Liver (tissue), 9 donors: ENCODE measurements around the gene HNRNPDL. TPM values are rescaled to one million over a fixed set of nuclear protein-coding genes. Genes with fewer than 3 reads are reported as not detected.

Experiments
- DNase-seq: peaks from one replicate; pipeline ENCODE4 v3.0.0-alpha.2; 2017; ENCODE audit warnings: low spot score
- H3K27ac ChIP-seq, 2 donors: one replicate each; pipeline ENCODE4 v1.7.0; 2013; ENCODE audit warnings: inconsistent platforms in 2 of 2, low read length in 2 of 2, control low read depth in 1 of 2, low read depth in 1 of 2, mild to moderate bottlenecking in 1 of 2
- H3K27me3 ChIP-seq, 4 donors: one replicate each; pipeline versions ENCODE4 v1.6.1 to v1.7.0; 2013; ENCODE audit warnings: low read length in 3 of 4, inconsistent platforms in 1 of 4, mild to moderate bottlenecking in 1 of 4, moderate library complexity in 1 of 4; ENCODE audit not compliant: control insufficient read depth in 4 of 4, insufficient read depth in 4 of 4
- H3K36me3 ChIP-seq, 4 donors: one replicate each; pipeline versions ENCODE4 v1.6.1 to v1.7.0; 2013; ENCODE audit warnings: low read length in 3 of 4, mild to moderate bottlenecking in 3 of 4, low read depth in 1 of 4, moderate library complexity in 1 of 4; ENCODE audit not compliant: control insufficient read depth in 4 of 4, insufficient read depth in 3 of 4
- H3K4me1 ChIP-seq, 4 donors: one replicate each; pipeline versions ENCODE4 v1.6.1 to v1.7.0; 2013; ENCODE audit warnings: low read length in 3 of 4, mild to moderate bottlenecking in 3 of 4, moderate library complexity in 1 of 4; ENCODE audit not compliant: control insufficient read depth in 4 of 4, insufficient read depth in 4 of 4
- H3K4me3 ChIP-seq, 3 donors: one replicate each; pipeline versions ENCODE4 v1.6.1 to v1.7.0; 2013; ENCODE audit warnings: low read length in 3 of 3, control low read depth in 1 of 3, low read depth in 1 of 3, mild to moderate bottlenecking in 1 of 3
- H3K9ac ChIP-seq, 2 donors: one replicate each; pipeline ENCODE4 v1.7.0; 2013; ENCODE audit warnings: low read length in 2 of 2, mild to moderate bottlenecking in 2 of 2, moderate library complexity in 2 of 2, control low read depth in 1 of 2, low read depth in 1 of 2
- H3K9me3 ChIP-seq, 4 donors: one replicate each; pipeline versions ENCODE4 v1.6.1 to v1.7.0; 2013; ENCODE audit warnings: low read length in 3 of 4; ENCODE audit not compliant: control insufficient read depth in 4 of 4
- FOXA1 ChIP-seq: IDR thresholded peaks from 2 replicates; pipeline ENCODE4 v1.6.1; 2016; ENCODE audit warnings: antibody characterized with exemption
- FOXA2 ChIP-seq: IDR thresholded peaks from 2 replicates; pipeline ENCODE4 v1.6.1; 2016; ENCODE audit warnings: antibody characterized with exemption
- GABPA ChIP-seq, 2 donors: IDR thresholded peaks in 1 of 2; conservative IDR thresholded peaks in 1 of 2; 2 replicates each; pipeline ENCODE4 v1.6.1; 2016; ENCODE audit warnings: antibody characterized with exemption in 2 of 2, mild to moderate bottlenecking in 1 of 2, moderate library complexity in 1 of 2
- HNF4A ChIP-seq, 2 donors: conservative IDR thresholded peaks; 2 replicates each; pipeline ENCODE4 v1.6.1; 2016; ENCODE audit warnings: antibody characterized with exemption in 2 of 2, mild to moderate bottlenecking in 2 of 2
- HNF4G ChIP-seq: IDR thresholded peaks from 2 replicates; pipeline ENCODE4 v1.6.1; 2016; ENCODE audit warnings: antibody characterized with exemption
- NR2F2 ChIP-seq: IDR thresholded peaks from 2 replicates; pipeline ENCODE4 v1.6.1; 2016; ENCODE audit warnings: antibody characterized with exemption
- RAD21 ChIP-seq, 2 donors: IDR thresholded peaks; 2 replicates each; pipeline ENCODE4 v1.6.1; 2016; ENCODE audit warnings: antibody characterized with exemption in 2 of 2, mild to moderate bottlenecking in 2 of 2
- SP1 ChIP-seq: IDR thresholded peaks from 2 replicates; pipeline ENCODE4 v1.6.1; 2018; ENCODE audit warnings: antibody characterized with exemption, mild to moderate bottlenecking
- TAF1 ChIP-seq: conservative IDR thresholded peaks from 2 replicates; pipeline ENCODE4 v1.6.1; 2016; ENCODE audit warnings: antibody characterized with exemption, mild to moderate bottlenecking
- YY1 ChIP-seq: IDR thresholded peaks from 2 replicates; pipeline ENCODE4 v1.6.1; 2016; ENCODE audit warnings: antibody characterized with exemption, mild to moderate bottlenecking
- WGBS: extraction: QIAGEN DNeasy Blood & Tissue Kit; methylation state at CpG from one replicate; pipeline ENCODE4 v1.1.7; 2013; 5-methylcytosine and 5-hydroxymethylcytosine counted together
- polyA plus RNA-seq, 2 donors: library from polyadenylated mRNA; stranded (reverse) in 1 of 2; unstranded in 1 of 2; fragments of 200-250 nt in 1 of 2; fragments of >200 nt in 1 of 2; fragmentation: Nextera tagmentation in 1 of 2; extraction: Ambion mirVana in 1 of 2; gene quantifications; one replicate each; pipeline versions ENCODE4 v1.2.1 to v1.2.3, GENCODE V29; 2013 to 2015
- total RNA-seq, 2 donors: library from RNA; depleted of rRNA; stranded (reverse); fragments of >200 nt; gene quantifications; one replicate each; pipeline ENCODE4 v1.2.3, GENCODE V29; 2014
- TF ChIP-seq, protein P1 (sequence below): IDR thresholded peaks from 2 replicates; pipeline ENCODE4 v1.6.1; 2016; ENCODE audit warnings: antibody characterized with exemption
- TF ChIP-seq, protein P2 (sequence below): IDR thresholded peaks from 2 replicates; pipeline ENCODE4 v1.6.1; 2016; ENCODE audit warnings: antibody characterized with exemption
- TF ChIP-seq, protein P3 (sequence below): fragments of 150-350 bp; IDR thresholded peaks from 2 replicates; pipeline ENCODE4 v1.5.1; 2017; ENCODE audit warnings: improper control_type of control experiment, low read depth, low read length; ENCODE audit not compliant: missing input control
- TF ChIP-seq, protein P4 (sequence below): IDR thresholded peaks from 2 replicates; pipeline ENCODE4 v1.6.1; 2016; ENCODE audit warnings: antibody characterized with exemption, mild to moderate bottlenecking
- TF ChIP-seq, protein P5 (sequence below): IDR thresholded peaks from 2 replicates; pipeline ENCODE4 v1.6.1; 2016; ENCODE audit warnings: antibody characterized with exemption
- donor health status: healthy.
- donor health status: healthy.
- donor health status: healthy.
- donor health status: healthy.
- donor health status: healthy.

Gene HNRNPDL
- total and polyA plus RNA-seq, 4 donors: 53.1 to 57.9 (median 57.6) TPM

DNA sequence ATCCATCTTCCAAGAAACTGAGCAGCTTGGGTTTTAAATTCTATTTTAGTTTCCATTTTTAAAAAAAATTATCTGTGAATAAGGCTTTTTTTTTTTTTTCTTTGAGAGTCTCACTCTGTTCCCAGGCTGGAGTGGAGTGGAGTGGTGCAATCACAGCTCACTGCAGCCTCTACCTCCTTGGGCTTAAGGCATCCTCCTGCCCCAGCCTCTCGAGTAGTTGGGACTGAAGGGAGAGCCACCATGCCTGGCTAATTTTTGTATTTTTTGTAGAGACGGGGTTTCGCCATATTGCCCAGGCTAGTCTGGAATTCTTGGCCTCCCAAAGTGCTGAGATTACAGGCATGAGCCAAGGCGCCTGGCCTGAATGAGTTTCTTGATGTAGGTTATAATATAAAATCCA is 1.6 kb upstream of the HNRNPDL start:
- Histone ChIP-seq H3K9ac (no peak overlapping the region), H3K36me3 (peaks cover 0 to 2% (median 2%) of the 10 kb centered on the region in 4 donors)
- WGBS: 95% methylated on average over 4 of the region's 4 CpGs

DNA sequence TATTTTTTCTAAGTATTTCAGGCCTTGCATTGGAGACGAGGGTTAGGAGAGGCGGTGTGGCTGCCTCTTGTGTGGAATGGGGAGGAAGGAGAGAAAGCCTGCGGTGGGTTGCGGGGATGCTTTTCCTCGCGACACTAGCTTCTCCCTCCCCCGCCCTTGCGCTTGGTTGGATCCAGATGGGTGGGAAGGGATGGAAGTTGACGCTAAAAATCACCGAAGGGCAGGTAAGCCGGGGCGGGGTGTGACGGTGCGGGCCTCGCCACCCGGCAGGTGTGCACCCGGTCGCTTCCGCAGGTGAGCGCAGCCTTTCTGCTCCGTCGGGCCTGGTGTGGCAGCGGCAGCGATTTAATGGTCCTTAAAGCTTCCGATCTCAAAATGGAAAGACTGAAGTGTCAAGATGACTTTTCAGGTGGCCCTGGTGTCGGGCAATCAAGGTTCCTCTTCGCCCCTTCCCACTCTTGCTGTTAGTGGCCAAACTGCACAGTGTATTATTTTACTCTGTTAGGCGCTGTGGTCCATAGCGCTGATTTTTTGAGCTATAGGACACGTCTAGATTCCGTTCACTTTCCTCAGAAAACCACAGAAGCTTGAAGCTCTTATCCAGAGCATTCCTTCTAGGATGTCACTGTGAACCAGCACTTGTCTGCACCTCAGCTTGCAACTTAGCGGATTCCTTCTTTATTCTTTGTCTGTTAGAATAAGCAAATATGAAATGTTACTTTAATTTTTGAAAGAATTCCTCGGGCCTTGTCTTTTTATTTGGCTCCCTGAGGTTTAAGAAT is 893 bp upstream of the HNRNPDL start:
- Histone ChIP-seq H3K9me3 (no peaks in the 10 kb centered on the region), H3K36me3 (peaks cover 2 to 9% (median 9%) of the 10 kb centered on the region in 4 donors), H3K4me1 (peaks cover 0 to 27% (median 22%) of the 10 kb centered on the region in 4 donors), H3K27me3 (no peaks in the 10 kb centered on the region), H3K4me3 (peak overlapping the region; percentile 85 to 97 (median 93)), H3K9ac (peak overlapping the region; percentile 81 to 99), H3K27ac (peak overlapping the region; percentile 99)
- TF ChIP-seq, protein P1, sequence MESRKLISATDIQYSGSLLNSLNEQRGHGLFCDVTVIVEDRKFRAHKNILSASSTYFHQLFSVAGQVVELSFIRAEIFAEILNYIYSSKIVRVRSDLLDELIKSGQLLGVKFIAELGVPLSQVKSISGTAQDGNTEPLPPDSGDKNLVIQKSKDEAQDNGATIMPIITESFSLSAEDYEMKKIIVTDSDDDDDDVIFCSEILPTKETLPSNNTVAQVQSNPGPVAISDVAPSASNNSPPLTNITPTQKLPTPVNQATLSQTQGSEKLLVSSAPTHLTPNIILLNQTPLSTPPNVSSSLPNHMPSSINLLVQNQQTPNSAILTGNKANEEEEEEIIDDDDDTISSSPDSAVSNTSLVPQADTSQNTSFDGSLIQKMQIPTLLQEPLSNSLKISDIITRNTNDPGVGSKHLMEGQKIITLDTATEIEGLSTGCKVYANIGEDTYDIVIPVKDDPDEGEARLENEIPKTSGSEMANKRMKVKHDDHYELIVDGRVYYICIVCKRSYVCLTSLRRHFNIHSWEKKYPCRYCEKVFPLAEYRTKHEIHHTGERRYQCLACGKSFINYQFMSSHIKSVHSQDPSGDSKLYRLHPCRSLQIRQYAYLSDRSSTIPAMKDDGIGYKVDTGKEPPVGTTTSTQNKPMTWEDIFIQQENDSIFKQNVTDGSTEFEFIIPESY: no peak
- TF ChIP-seq GABPA (IDR thresholded peaks at IDR 0.05 in 1 of 2, conservative IDR thresholded peaks at IDR 0.05 in 1 of 2) (no peak), YY1 (no peak), HNF4A (conservative IDR thresholded peaks at IDR 0.05) (no peak), SP1 (no peak), FOXA2 (no peak), NR2F2 (no peak)
- TF ChIP-seq, protein P2, sequence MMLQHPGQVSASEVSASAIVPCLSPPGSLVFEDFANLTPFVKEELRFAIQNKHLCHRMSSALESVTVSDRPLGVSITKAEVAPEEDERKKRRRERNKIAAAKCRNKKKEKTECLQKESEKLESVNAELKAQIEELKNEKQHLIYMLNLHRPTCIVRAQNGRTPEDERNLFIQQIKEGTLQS: no peak
- WGBS: 8% methylated on average over 33 of the region's 33 CpGs
- DNase-seq: peak; percentile 37

More for the DNA sequence above, 1.6 kb upstream of the HNRNPDL start:
- Histone ChIP-seq H3K9me3 (no peaks in the 10 kb centered on the region), H3K27ac (no peak overlapping the region), H3K4me1 (peaks cover 0 to 22% (median 17%) of the 10 kb centered on the region in 4 donors), H3K27me3 (no peaks in the 10 kb centered on the region), H3K4me3 (no peak overlapping the region)
- DNase-seq: no peak
- TF ChIP-seq YY1: no peak

DNA sequence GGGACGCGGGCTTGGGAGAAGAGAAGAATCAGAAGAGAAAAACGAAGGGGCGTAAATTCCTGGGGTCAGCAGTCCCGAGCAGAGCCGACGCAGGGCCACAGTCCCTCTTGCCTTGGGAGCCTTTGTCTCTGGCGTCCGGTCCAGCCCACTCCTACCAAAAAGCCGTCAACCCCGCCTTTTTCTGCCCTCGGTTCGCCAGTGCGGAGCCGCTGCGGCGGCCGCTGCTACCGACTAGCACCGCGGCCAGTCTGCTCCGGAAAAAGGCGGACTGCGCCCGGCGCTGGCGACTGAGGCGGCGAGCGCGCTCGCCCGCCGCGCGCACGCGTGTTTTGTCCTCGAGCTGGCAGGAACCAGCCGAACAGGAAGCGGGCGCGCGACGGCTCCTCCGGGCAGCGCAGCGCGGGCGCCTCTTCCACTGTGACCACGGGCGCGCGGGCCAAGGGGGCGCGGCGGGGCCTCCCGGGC is 502 bp downstream of the HNRNPDL start:
- no peaks in the 10 kb centered on the region for H3K9me3 ChIP-seq
- H3K36me3 ChIP-seq: peaks cover 5 to 22% (median 21%) of the 10 kb centered on the region in 4 donors
- WGBS: under 1% methylated on average over 58 of the region's 58 CpGs
- peak overlapping the region; percentile 85 to 97 (median 93) for H3K4me3 ChIP-seq
- H3K27ac ChIP-seq: peak overlapping the region; percentile 99
- H3K9ac ChIP-seq: peak overlapping the region; percentile 96 to 99
- H3K27me3 ChIP-seq: no peaks in the 10 kb centered on the region
- H3K4me1 ChIP-seq: peaks cover 0 to 28% (median 22%) of the 10 kb centered on the region in 4 donors
- DNase-seq: no peak
- TF ChIP-seq FOXA1: no peak
- TF ChIP-seq, protein P1: no peak
- no peak for TF ChIP-seq GABPA (IDR thresholded peaks at IDR 0.05 in 1 of 2, conservative IDR thresholded peaks at IDR 0.05 in 1 of 2)
- no peak for TF ChIP-seq SP1
- TF ChIP-seq FOXA2: no peak
- TF ChIP-seq, protein P3, sequence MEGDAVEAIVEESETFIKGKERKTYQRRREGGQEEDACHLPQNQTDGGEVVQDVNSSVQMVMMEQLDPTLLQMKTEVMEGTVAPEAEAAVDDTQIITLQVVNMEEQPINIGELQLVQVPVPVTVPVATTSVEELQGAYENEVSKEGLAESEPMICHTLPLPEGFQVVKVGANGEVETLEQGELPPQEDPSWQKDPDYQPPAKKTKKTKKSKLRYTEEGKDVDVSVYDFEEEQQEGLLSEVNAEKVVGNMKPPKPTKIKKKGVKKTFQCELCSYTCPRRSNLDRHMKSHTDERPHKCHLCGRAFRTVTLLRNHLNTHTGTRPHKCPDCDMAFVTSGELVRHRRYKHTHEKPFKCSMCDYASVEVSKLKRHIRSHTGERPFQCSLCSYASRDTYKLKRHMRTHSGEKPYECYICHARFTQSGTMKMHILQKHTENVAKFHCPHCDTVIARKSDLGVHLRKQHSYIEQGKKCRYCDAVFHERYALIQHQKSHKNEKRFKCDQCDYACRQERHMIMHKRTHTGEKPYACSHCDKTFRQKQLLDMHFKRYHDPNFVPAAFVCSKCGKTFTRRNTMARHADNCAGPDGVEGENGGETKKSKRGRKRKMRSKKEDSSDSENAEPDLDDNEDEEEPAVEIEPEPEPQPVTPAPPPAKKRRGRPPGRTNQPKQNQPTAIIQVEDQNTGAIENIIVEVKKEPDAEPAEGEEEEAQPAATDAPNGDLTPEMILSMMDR: no peak
- TF ChIP-seq, protein P4, sequence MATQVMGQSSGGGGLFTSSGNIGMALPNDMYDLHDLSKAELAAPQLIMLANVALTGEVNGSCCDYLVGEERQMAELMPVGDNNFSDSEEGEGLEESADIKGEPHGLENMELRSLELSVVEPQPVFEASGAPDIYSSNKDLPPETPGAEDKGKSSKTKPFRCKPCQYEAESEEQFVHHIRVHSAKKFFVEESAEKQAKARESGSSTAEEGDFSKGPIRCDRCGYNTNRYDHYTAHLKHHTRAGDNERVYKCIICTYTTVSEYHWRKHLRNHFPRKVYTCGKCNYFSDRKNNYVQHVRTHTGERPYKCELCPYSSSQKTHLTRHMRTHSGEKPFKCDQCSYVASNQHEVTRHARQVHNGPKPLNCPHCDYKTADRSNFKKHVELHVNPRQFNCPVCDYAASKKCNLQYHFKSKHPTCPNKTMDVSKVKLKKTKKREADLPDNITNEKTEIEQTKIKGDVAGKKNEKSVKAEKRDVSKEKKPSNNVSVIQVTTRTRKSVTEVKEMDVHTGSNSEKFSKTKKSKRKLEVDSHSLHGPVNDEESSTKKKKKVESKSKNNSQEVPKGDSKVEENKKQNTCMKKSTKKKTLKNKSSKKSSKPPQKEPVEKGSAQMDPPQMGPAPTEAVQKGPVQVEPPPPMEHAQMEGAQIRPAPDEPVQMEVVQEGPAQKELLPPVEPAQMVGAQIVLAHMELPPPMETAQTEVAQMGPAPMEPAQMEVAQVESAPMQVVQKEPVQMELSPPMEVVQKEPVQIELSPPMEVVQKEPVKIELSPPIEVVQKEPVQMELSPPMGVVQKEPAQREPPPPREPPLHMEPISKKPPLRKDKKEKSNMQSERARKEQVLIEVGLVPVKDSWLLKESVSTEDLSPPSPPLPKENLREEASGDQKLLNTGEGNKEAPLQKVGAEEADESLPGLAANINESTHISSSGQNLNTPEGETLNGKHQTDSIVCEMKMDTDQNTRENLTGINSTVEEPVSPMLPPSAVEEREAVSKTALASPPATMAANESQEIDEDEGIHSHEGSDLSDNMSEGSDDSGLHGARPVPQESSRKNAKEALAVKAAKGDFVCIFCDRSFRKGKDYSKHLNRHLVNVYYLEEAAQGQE: no peak
- TF ChIP-seq YY1: no peak
- no peak for TF ChIP-seq RAD21 (IDR thresholded peaks at IDR 0.05)
- no peak for TF ChIP-seq NR2F2
- TF ChIP-seq TAF1: no peak
- TF ChIP-seq, protein P2: no peak
- TF ChIP-seq, protein P5, sequence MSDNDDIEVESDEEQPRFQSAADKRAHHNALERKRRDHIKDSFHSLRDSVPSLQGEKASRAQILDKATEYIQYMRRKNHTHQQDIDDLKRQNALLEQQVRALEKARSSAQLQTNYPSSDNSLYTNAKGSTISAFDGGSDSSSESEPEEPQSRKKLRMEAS: no peak
- no peak for TF ChIP-seq HNF4G
